Stimulated activated naive CD8-positive, alpha-beta T cell treated with anti-CD3 and anti-CD28 coated beads, Interleukin-15, Interleukin-2, amounts not matched to agents 100 U/mL and 50 U/mL, for 24 hours (primary cell): ENCODE data around the gene TCF15.
"Not testable (repeated sequence)": the region's sequence is repeated elsewhere in the genome, so short reads cannot be mapped to it uniquely, and the experiment has no call there.

Experiments
- ATAC-seq: fragments of 150-1000 bp; cut with Tn5 transposase; one replicate; pipeline ENCODE4 v1.10.0; 2021
- DNase-seq: peaks from one replicate; pipeline ENCODE4 v3.0.0; 2021

TCF15 gene

GRCh38 chr20:578940-579690 lies 31.0 kb downstream of the TCF15 start:
- not testable (repeated sequence) for DNase-seq, ATAC-seq

GRCh38 chr20:577167-577791 lies 32.8 kb downstream of the TCF15 start:
- no peak for DNase-seq
- no peak for ATAC-seq

- no peak for ATAC-seq
- DNase-seq: no peak
Measured at GRCh38 chr20:576156-576555, 34.0 kb downstream of the TCF15 start.

- DNase-seq (no peak), ATAC-seq (no peak)
Measured at GRCh38 chr20:575230-575629, 34.9 kb downstream of the TCF15 start.

- DNase-seq (no peak), ATAC-seq (no peak)
Measured at GRCh38 chr20:574297-574942, 35.7 kb downstream of the TCF15 start.

GRCh38 chr20:573414-574296 lies 36.5 kb downstream of the TCF15 start:
- DNase-seq: no peak
- ATAC-seq: peak; percentile 19

GRCh38 chr20:572727-573126 lies 37.4 kb downstream of the TCF15 start:
- DNase-seq (no peak), ATAC-seq (no peak)

- ATAC-seq (no peak), DNase-seq (no peak)
Measured at GRCh38 chr20:571754-572441, 38.2 kb downstream of the TCF15 start.

GRCh38 chr20:568673-569415 lies 41.3 kb downstream of the TCF15 start:
- ATAC-seq (no peak), DNase-seq (no peak)

- DNase-seq (no peak), ATAC-seq (no peak)
Measured at GRCh38 chr20:568097-568652, 41.9 kb downstream of the TCF15 start.

- DNase-seq (no peak), ATAC-seq (no peak)
Measured at GRCh38 chr20:564192-564591, 45.9 kb downstream of the TCF15 start.

GRCh38 chr20:563187-563586 lies 46.9 kb downstream of the TCF15 start:
- ATAC-seq (no peak), DNase-seq (no peak)

GRCh38 chr20:562232-562897 lies 47.7 kb downstream of the TCF15 start:
- ATAC-seq: no peak
- DNase-seq: no peak

- DNase-seq (peak; percentile 54), ATAC-seq (peak; percentile 67)
Measured at GRCh38 chr20:561437-562231, 48.5 kb downstream of the TCF15 start.

GRCh38 chr20:560680-561079 lies 49.4 kb downstream of the TCF15 start:
- no peak for DNase-seq
- no peak for ATAC-seq

GRCh38 chr20:558117-558516 lies 52.0 kb downstream of the TCF15 start:
- ATAC-seq: no peak
- no peak for DNase-seq

GRCh38 chr20:556984-557383 lies 53.1 kb downstream of the TCF15 start:
- DNase-seq (no peak), ATAC-seq (no peak)

- DNase-seq: no peak
- no peak for ATAC-seq
Measured at GRCh38 chr20:555976-556385, 54.1 kb downstream of the TCF15 start.
